Measurements from ENCODE around the gene EDIL3.
"Not testable (repeated sequence)": the region's sequence is repeated elsewhere in the genome, so short reads cannot be mapped to it uniquely, and the experiment has no call there.

Gene EDIL3

DNA sequence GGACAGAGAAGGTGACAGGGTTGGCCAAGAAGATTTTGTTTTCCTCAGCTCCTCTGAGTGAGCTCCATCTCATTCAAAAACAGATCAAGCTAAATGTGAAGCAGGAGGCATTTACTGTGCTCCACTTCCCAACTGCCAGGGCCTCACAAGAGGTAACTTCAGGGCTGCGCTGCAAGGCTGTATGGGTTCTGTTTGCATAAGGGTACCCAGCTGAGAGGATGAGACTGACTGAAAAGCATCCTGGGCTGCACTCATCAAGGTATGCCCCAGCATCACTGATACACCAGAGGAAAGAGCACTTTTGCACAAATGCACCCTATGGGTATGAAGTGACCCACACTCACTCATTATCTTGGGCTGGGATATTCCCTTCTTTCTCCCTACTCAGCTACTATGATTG lies 347.8 kb downstream of the EDIL3 start:
- DNase-seq, result no peak

DNA sequence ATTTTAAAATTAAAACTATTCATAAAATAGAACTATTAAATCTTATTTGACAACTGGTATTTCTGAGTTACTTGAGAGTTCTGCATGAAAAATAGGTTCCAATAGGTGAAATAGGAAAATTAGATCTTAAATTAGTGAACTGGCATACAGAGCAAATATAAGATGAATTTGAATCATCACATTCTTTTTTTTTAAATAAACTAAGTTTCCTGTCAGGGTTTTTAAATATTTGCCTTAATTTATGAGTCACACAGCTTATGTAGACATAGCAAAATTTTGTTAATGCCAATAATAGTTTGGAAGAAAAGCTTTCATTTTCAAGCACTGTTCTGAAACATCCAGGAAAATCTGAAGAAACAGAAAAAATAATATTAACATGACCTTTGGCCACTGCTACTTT lies 352.4 kb downstream of the EDIL3 start:
- DNase-seq, result no peak

DNA sequence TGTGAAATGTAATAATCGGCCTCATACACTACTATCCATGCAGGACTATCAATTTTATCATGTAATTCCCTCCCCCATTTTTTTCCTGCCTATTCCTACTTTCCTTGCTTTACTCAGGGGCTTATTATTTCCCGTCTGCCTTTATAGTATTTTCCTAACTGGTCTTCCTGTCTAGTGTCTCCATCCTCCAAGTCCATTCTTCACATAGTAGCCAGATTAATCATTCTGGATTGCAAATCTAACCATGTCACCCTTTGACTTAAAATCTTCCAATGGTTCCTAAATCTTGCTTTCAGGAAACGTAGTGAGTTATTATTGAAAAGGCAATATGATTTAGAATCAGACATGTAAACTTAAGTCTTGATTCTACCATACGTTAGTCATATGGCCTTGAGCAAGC lies 356.6 kb downstream of the EDIL3 start:
- no peak for DNase-seq

DNA sequence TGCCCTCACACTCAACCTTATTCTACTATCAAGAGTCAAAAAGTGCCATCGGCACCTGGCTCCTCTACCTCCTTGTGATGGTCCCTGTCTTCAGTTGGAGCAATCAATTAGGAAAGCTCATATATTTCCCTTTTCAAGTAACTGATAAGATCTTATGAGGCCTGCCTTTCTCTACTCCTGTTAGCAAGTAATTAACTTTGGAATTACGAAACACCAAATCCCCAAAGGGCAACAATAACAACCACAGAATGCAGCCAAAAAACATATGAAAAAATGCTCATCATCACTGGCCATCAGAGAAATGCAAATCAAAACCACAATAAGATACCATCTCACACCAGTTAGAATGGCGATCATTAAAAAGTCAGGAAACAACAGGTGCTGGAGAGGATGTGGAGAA lies 366.2 kb downstream of the EDIL3 start:
- DNase-seq, result not testable (repeated sequence)

DNA sequence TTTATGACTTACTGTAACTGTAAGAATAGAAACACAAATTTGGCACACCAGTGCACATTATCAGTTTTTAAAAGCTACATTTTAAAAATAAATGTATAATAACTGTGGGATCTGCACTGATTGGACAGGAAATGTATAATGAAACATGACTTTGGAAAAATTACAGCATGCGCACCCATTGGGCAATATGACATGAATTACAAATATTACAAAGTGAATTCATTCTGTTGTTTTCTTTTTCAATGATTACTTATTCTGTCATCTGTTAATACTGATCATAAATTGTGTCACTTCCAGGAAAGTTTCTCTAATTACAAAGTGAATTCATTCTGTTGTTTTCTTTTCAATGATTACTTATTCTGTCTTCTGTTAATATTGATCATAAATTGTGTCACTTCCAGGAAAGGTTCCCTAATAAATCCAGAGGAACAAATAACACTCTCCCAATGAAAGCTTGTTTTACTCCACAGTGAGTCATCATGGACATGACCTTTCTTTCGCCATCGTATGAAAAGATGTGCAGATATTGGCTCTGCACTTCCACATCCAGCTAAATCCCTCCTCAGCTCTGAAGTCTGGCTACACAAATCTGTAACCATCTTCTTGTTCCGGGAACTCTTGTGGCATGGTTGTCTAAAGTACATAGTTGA lies 367.0 kb downstream of the EDIL3 start:
- no peak for DNase-seq

DNA sequence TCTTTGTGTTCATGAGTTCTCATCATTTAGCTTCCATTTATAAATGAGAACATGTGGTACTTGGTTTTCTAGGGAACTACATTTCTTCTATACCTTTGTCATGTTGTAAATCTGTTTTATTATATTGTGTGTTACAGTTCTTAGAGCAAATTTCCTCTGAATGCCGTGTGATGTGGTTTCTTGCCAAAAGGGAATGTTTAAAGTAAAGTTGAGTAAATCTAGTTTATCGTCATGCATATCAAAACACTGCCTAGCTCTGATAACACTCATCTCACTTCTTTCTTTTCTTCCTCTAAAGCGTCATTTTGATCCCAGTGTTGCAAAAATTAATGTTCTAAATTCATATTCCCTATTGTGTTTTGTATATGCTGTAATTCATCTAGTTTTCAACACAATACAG lies 368.6 kb downstream of the EDIL3 start:
- no peak for DNase-seq

DNA sequence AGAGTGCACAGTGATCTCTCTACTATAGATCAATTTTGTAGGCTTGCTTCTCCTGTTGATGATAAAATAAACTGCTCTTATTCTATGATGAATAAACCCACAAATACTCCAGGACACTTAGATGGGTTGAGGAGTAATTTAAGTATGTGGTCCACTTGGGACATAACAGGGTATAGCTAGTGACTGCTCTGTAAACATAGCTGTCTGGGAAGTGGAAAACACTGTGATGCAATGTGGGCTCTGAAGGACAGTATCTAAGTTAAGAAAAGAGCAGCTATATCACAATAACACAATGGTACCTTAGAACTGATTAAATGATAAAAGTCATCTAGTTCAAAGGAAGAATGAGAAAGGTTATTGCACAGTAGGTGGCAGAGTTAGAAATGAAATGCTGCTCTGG lies 369.7 kb downstream of the EDIL3 start:
- no peak for DNase-seq

DNA sequence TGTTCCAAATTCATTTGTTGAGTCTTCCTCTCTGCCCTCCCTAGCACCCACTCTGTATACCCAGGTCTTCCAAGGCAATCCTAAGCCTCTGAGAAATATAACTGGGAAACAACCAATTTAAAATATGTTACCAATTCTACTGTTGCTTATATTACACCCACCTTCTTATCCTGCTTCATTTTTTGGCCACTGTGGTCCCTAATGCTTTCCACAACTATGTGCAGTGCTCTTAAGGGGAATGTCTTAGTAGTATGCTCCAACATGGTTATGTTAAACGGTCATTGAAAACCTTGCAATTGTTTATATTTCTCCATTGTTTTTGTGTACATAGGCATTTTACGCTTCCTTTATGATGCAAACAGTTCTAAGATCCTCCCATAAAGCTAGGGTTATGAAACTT lies 390.9 kb downstream of the EDIL3 start:
- no peak for DNase-seq

DNA sequence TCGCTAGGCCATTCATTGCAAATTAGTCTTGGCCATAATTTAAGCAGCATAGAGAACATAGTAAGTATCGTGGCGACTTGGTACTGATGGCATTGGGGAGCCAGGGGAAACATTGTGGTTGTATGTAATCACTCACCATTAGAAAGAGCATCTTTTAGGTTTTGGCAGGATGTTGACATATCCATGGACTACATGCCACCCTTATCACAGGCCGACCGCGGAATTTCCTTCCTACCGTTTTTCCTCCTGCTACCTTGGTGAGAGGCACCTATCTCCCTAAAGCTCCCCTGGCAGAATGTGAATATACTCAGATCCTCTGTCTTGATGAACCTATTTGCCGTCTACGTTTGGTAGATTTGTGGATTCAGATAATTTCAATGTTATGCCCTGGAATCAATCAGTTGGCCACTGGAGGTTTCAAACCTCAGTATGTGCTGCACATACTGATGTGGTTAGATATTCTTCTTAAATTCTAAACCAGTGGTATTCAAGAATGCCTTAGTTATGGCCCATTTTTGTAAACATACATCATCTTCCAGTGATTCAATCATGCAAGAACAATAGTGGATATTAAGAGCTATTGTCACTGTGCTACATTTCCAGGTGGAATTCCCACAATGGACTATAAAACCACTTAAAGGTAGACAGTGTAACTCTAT lies 393.0 kb downstream of the EDIL3 start:
- no peak for DNase-seq

DNA sequence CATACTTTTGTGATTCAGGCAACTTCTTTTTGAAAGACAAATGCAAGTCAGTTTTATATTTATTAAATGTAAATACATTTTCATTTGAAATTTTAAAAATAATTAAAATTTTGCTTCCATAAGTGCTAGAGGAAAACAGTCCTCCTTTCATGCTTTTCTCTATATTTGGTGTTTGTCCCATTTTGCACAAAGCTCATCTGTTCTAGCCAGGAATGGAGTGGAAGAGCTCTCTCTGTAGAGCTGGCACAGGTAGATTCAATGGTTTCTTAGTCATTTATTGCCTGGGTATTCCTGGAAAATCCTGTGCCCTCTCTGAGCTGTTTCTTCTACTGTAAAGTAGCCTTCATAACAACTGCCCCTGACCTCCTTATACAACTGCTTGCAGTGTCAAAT lies 396.4 kb downstream of the EDIL3 start:
- no peak for DNase-seq

DNA sequence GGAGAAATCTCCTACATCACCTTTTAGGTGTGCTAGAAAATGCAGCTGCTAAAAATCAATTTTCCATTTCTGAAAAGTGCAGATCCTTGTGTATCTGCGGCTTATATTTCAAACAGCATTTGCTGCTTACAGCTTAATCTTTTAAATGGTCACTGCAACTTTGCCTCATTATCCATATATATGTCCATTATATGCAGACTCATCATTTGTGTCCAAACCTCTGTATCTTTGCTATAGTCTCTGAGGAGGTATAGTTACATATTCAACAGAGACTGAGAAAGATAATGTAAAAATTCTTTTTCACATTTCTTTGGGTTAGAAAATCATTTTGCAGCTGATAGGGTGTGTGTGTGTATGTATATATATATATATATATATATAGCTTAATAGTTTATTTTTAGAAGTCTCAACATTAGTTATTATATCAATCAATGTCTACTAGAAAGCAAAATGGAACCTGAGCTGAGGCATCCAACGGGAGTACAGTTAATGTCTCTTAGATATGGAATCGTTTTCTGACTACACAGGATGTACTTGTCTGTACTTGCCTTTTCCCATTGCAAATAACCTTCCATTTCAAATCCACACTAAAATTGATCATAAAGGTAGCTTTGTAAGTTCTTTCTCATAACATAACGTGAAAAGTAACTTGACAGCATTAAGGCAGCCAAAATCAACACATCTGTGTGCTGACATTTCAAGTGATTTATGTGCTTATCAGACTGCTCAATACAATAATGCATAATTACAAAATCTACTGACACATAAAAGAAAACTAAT lies 397.0 kb downstream of the EDIL3 start:
- DNase-seq, result no peak

DNA sequence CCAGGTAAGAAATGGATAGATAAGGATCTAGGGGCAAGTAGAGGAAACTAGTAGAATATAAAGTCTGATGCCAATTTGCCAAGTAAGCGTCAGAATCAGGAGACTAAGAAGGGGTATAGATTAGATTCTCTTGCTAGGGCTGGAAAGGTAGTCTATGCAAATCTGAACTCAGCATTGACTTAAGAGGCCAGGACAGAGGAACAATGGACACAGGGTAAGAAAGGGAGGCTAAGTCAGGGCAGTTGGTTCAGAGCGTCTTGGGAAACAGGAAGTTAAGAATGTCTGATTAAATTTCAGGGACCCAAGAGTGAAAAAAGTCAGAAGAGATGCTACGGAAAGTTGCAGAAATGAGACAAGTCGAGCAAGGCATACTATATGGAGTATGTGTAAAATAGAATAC lies 400.8 kb downstream of the EDIL3 start:
- DNase-seq, result no peak

DNA sequence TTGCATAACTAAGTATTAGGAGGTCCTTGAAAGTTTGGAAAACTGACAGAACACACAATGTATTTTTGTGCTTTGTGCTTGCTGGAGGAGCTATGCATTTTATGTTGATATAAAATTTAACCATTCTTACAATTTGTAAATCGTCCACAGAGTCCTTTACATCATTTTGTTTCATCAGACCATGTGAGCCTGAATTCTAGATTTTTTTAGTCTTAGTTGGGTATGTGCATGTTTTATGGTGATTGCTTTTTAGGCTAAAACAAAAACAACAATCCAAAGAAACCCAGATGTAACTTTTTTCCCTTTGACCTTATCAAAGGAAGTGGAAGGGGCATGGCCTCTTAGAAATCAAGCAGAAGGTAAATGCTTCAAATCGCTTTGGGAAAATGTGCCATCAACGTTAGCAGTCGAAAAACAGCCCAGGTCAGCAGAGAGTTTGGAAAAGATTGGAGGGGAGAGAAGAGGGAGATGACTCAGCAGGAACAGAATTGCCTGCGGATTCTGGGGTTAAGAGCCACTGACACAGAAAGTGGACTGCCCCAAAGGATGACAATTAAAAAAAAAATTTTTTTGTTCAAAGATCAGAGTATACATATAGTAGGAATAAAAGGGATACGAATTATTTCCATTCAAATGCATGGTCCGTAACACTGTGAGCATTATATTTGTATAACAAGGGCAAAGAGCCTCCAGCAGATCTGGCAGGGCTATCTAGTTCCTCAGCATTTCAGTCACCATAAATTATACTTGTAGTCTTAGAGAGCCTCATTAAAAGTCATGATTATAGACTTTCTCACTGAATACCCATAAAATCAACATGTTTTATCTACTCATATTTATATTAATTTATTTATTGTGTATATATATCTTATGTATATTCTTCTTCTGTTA lies 410.5 kb downstream of the EDIL3 start:
- DNase-seq, result no peak

DNA sequence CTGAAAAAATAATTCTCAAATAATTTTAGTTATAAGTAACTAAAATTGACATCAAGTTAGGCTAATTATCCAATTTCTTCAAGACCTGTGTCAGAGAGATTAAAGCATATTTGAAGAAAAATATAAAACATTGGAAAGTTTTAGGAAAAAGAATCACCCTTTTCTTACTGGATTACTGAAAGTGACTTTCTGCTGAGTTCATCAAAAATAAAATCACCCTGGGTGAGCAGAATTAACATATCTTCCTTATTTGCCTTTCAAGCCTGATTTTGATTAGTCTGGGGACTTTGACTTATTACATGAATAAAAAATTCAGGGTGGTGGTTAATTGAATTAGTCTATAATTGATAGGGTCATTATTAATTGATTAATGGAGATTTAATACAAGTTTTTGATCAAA lies 411.8 kb downstream of the EDIL3 start:
- DNase-seq, result no peak

DNA sequence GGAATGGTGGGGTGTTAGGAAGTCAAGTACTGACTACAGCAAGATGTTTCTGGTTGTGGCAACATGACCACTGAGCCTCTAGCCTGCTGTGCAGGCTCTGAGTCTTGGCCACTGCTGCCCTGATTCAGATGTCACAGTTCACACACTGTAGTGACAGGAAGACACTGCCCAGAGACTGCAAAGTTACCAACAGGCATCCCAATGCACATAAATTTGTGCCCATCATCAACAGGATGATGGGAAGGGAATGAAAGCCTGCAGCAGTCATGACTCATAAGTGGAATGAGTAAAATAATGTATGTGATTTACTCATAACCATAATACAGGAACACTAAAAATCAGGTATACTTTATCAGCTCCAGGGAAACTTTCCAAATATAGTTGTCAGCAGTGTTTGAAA lies 412.4 kb downstream of the EDIL3 start:
- DNase-seq, result no peak

DNA sequence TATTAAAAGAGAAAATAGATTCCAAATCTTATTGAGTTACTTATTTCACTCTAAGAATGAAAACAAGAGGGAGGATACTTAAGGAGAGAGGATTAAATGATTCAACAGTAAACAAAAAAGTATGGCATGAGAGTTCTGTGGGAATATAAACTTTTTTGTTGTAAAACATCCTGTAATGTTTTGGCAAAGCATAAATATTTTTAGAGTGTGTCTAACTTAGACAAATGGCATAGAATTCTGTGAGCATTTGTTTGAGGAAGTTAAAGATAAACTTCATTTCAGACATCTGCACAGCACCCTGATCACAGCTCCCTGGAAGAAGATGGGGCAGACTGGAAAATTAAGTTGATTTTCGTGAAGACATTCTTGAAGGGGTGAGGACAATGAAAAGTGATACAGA lies 417.3 kb downstream of the EDIL3 start:
- DNase-seq, result no peak

DNA sequence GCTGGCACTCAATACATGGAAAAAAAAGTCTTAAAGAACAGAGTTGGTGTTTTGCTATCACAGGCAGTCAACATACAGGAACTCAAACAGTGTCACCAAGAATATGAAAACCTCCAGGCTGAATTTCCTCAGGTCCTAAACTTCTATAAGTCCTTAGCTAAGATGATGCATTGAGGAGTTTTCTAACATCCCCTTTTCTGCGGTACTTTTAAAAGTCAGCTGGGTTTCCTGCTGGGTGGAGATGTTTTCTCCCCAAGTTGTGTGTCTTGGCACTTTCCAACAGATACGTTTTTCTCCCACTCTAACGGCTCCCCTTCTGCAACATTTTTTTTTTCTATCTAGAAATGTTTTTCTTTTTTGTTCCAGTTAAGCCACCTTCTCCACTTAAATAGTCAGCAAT lies 419.2 kb downstream of the EDIL3 start:
- DNase-seq, result no peak

DNA sequence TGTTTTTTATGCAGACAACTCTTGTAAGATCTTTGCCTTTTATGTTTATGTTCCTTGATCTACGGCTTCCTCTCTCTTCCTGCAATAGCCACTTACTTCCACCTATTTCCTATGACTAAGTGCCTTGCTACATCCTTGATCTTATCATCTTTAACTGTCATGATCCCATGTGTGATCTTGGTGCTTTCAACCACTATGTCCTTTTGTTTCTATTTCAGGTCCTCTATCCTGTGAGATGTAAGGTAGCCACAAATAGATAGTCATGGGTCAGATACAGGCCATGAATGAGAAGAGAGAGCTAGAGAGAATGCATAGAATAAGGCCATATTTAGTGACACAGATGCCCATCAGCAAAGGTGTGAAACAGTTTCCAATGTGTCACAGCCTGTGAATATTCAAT lies 420.4 kb downstream of the EDIL3 start:
- DNase-seq, result no peak

DNA sequence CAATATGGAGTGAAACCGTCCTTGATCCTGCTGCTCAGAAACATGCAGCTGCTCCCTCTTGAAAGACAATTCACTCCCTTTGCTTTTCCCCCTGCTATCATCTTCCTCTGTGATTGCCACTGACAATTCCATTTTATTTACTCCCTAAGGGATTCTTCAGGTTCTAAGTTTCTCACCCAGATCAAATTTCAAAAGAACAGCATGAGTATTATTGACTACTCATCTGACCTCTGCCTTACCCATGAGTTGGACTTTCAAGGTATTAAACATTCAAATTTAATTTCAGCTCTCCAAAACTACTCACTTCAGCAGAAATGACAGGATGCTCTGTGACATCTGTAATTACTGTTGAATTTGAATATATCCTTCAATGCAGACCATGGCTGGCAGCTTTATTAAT lies 427.5 kb downstream of the EDIL3 start:
- no peak for DNase-seq

DNA sequence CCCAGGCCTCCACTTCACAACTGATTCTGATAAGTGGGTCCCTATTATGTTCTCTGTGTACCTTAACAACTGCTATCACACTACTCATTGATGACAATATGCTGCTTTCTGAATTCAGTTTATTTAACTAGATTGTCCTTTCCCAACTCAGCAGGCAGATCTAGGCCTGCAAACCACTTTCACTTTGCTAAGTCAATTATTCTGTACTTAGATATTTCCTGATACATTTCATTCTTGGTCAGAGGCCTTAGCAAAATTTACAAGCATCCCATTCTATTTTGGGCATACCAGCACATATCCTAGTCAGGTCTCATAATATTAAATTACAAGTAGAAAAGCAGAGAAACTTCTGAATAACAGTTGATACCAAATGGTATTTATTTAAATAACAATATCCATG lies 428.3 kb downstream of the EDIL3 start:
- no peak for DNase-seq

DNA sequence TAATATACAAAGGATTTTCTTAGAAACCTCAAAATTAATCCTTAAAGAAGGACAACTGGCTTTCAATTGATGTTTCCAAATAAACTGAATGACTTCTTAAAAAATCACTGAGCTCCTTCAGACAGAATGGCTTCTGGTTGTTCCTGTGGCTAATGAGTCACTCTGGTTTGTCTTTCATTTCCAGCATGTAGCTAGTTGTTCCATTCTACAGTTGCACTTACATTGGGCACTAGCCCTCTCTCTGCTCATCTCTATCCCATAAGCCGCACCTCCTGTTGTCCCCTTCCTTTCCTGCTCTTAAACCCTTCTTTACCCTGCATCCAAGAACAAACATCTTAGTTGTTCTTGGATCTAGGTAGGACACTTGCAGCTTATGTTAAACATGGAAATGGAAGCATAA lies 428.8 kb downstream of the EDIL3 start:
- no peak for DNase-seq

DNA sequence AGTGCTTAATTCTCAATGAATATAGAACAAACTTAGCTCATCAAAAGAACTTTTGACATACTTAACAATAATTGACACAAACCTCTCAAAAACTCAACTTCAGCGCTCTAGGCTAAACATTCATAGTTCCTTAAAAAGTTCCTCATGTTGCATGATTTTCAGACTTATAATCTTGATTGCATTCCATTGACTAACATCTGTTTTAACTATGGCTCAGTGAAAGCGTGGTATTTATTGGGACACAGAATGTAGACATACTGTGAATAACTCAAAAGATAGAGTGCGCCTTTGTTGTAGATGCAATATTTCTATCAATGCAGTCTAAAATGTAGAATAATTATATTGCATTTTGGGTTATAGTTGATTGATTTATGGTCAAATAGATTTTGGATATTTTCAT lies 436.9 kb downstream of the EDIL3 start:
- no peak for DNase-seq

DNA sequence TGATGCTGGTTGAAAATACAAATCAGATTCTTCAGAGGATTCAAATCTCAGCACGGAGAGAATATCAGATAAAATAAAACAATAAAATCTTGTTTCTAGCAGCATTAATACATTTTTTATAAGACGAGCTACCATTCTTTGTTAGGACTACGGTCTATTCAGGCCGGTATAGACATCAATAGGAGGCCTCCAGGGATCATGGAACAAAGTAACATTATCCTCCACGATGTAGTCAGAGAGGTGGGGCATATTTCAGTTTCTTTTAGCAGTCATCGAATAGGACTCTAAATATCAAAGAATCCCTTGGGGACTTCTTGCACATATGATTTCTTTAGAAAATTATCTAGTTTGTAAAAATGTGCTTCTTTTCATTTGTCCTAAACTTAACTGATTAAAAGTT lies 438.2 kb downstream of the EDIL3 start:
- no peak for DNase-seq
